Measurements from ENCODE around the gene DGKQ. TPM values are rescaled to one million over a fixed set of nuclear protein-coding genes. Genes with fewer than 3 reads are reported as not detected.

DGKQ gene
- total and polyA plus RNA-seq, 9 of the 15 experiments (the other 6 are each of a cell fraction or from before 2014, with no cell fraction given), result 0.17 to 22.0 (median 5.6) TPM

- no peak for TF ChIP-seq ZKSCAN8 (CRISPR knock-in tag; IDR thresholded peaks at IDR 0.05)
- no peak for TF ChIP-seq RB1 (IDR thresholded peaks at IDR 0.05; ENCODE audit: low read depth)
- peak; percentile 66 for TF ChIP-seq ZFX (CRISPR knock-in tag; IDR thresholded peaks at IDR 0.05)
- TF ChIP-seq BACH1 (tag; IDR thresholded peaks at IDR 0.05), result no peak
- no peak for TF ChIP-seq TGIF2 (CRISPR knock-in tag; IDR thresholded peaks at IDR 0.05)
- no peak for TF ChIP-seq HIVEP1 (CRISPR knock-in tag; IDR thresholded peaks at IDR 0.05)
- TF ChIP-seq ZNF407 (IDR thresholded peaks at IDR 0.05; ENCODE audit: low read depth), result no peak
- TF ChIP-seq HNRNPUL1 (IDR thresholded peaks at IDR 0.05; ENCODE audit: low read length), result no peak
- no peak for TF ChIP-seq ZNF232 (CRISPR knock-in tag; IDR thresholded peaks at IDR 0.05)
- TF ChIP-seq PREB (CRISPR knock-in tag; IDR thresholded peaks at IDR 0.05), result no peak
- TF ChIP-seq FOSL1 (tag; conservative IDR thresholded peaks at IDR 0.05), result no peak
- no peak for TF ChIP-seq NEUROD1 (IDR thresholded peaks at IDR 0.05; ENCODE audit: borderline replicate concordance, low read depth, low read length, partially characterized antibody)
- peak; percentile 81 for TF ChIP-seq RBFOX2 (IDR thresholded peaks at IDR 0.05; ENCODE audit: low read depth, low read length)
- TF ChIP-seq, protein P1, sequence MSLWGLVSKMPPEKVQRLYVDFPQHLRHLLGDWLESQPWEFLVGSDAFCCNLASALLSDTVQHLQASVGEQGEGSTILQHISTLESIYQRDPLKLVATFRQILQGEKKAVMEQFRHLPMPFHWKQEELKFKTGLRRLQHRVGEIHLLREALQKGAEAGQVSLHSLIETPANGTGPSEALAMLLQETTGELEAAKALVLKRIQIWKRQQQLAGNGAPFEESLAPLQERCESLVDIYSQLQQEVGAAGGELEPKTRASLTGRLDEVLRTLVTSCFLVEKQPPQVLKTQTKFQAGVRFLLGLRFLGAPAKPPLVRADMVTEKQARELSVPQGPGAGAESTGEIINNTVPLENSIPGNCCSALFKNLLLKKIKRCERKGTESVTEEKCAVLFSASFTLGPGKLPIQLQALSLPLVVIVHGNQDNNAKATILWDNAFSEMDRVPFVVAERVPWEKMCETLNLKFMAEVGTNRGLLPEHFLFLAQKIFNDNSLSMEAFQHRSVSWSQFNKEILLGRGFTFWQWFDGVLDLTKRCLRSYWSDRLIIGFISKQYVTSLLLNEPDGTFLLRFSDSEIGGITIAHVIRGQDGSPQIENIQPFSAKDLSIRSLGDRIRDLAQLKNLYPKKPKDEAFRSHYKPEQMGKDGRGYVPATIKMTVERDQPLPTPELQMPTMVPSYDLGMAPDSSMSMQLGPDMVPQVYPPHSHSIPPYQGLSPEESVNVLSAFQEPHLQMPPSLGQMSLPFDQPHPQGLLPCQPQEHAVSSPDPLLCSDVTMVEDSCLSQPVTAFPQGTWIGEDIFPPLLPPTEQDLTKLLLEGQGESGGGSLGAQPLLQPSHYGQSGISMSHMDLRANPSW (CRISPR knock-in tag; IDR thresholded peaks at IDR 0.05), result no peak
- no peak for TF ChIP-seq ZBED1 (IDR thresholded peaks at IDR 0.05)
- no peak for TF ChIP-seq ZNF217 (CRISPR knock-in tag; IDR thresholded peaks at IDR 0.05)
- TF ChIP-seq PTRF (tag; IDR thresholded peaks at IDR 0.05), result no peak
- no peak for TF ChIP-seq STAT5A (IDR thresholded peaks at IDR 0.05; ENCODE audit: borderline replicate concordance, low read length)
Observed at GRCh38 chr4:985123-985830, 11.9 kb upstream of the DGKQ start (continued).
